Kidney capillary endothelial cell (primary cell): ENCODE results near the gene KLHL40.
"Not testable (repeated sequence)": the region's sequence is repeated elsewhere in the genome, so short reads cannot be mapped to it uniquely, and the experiment has no call there.

ENCODE experiments used
- DNase-seq: peaks from one replicate; pipeline ENCODE4 v3.0.0-alpha.2; 2018; ENCODE audit warnings: low spot score

KLHL40 gene

GRCh38 chr3:42705058-42705767, 19.9 kb downstream of the KLHL40 start:
- no peak for DNase-seq

GRCh38 chr3:42705962-42706585, 20.7 kb downstream of the KLHL40 start:
- DNase-seq, result no peak

- DNase-seq, result no peak
These were observed 21.6 kb downstream of the KLHL40 start for GRCh38 chr3:42706721-42707619.

GRCh38 chr3:42707620-42708355, 22.5 kb downstream of the KLHL40 start:
- DNase-seq, result no peak

GRCh38 chr3:42708611-42709151, 23.3 kb downstream of the KLHL40 start:
- no peak for DNase-seq

GRCh38 chr3:42709621-42710020, 24.3 kb downstream of the KLHL40 start:
- DNase-seq, result no peak

GRCh38 chr3:42710323-42711021, 25.1 kb downstream of the KLHL40 start:
- DNase-seq, result no peak

- no peak for DNase-seq
These were observed 26.4 kb downstream of the KLHL40 start for GRCh38 chr3:42711491-42712343.

- DNase-seq, result no peak
These were observed 27.0 kb downstream of the KLHL40 start for GRCh38 chr3:42712344-42712648.

- no peak for DNase-seq
These were observed 27.5 kb downstream of the KLHL40 start for GRCh38 chr3:42712688-42713372.

GRCh38 chr3:42713747-42714146, 28.4 kb downstream of the KLHL40 start:
- no peak for DNase-seq

GRCh38 chr3:42714171-42714852, 29.0 kb downstream of the KLHL40 start:
- no peak for DNase-seq

GRCh38 chr3:42717306-42717705, 32.0 kb downstream of the KLHL40 start:
- DNase-seq, result no peak

- no peak for DNase-seq
These were observed 33.0 kb downstream of the KLHL40 start for GRCh38 chr3:42718338-42718737.

GRCh38 chr3:42719002-42719401, 33.7 kb downstream of the KLHL40 start:
- no peak for DNase-seq

GRCh38 chr3:42720126-42720525, 34.8 kb downstream of the KLHL40 start:
- DNase-seq, result no peak

GRCh38 chr3:42721690-42722089, 36.4 kb downstream of the KLHL40 start:
- no peak for DNase-seq

GRCh38 chr3:42722442-42722841, 37.1 kb downstream of the KLHL40 start:
- not testable (repeated sequence) for DNase-seq

- no peak for DNase-seq
These were observed 37.9 kb downstream of the KLHL40 start for GRCh38 chr3:42723219-42723618.
